AG04449 (cell line): ENCODE measurements around the gene CRBN.

Experiments used
- CTCF ChIA-PET: fragments of 350-600 bp; formaldehyde crosslinking; extraction: SDS; loops from one replicate; lab custom pipeline; 2021; ENCODE audit warnings: antibody characterized with exemption; lab: Yijun Ruan, JAX
- POLR2A ChIA-PET: fragments of 400-600, 350-600 bp; formaldehyde crosslinking; extraction: SDS; loops from one replicate; lab custom pipeline; 2020; ENCODE audit warnings: antibody characterized with exemption, inconsistent platforms; lab: Yijun Ruan, JAX
- DNase-seq: peaks from one replicate; pipeline ENCODE4 v3.0.0-alpha.2; 2010; ENCODE audit warnings: low read depth, low spot score
- H3K4me3 ChIP-seq: 2 replicates; pipeline ENCODE4 v1.5.1; 2011; ENCODE audit warnings: low read depth, mild to moderate bottlenecking, control low read depth, low read length
- TF ChIP-seq, protein P1 (sequence below): IDR thresholded peaks from one replicate; pipeline ENCODE4 v1.5.1; 2011; ENCODE audit warnings: mild to moderate bottlenecking, moderate library complexity, low read length, control low read depth, inconsistent platforms; ENCODE audit not compliant: insufficient read depth; ENCODE audit errors: missing control alignments

CRBN gene

DNA sequence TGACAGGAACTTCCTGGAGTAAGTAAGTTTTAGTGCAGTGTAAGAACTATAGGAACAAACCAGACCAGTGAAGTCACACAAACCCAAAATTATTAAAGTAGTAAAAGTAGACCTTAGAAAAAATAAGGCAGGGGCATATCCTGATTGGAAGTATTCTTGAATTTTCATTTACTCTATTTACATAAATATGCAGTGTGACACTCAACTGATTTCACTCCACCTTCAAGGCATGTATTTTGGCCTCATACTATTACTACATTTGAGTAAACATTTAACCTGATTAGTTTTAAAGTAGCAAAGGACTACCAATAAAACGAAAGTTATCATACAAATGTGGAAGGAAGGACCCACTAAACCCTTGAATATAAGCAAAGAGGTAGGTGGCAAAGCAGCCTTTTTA is 29.9 kb downstream of the CRBN start:
- no peak for DNase-seq
- no peak overlapping the region for H3K4me3 ChIP-seq
- POLR2A ChIA-PET: no interaction called here
- CTCF ChIA-PET: no interaction called here
- TF ChIP-seq, protein P1, sequence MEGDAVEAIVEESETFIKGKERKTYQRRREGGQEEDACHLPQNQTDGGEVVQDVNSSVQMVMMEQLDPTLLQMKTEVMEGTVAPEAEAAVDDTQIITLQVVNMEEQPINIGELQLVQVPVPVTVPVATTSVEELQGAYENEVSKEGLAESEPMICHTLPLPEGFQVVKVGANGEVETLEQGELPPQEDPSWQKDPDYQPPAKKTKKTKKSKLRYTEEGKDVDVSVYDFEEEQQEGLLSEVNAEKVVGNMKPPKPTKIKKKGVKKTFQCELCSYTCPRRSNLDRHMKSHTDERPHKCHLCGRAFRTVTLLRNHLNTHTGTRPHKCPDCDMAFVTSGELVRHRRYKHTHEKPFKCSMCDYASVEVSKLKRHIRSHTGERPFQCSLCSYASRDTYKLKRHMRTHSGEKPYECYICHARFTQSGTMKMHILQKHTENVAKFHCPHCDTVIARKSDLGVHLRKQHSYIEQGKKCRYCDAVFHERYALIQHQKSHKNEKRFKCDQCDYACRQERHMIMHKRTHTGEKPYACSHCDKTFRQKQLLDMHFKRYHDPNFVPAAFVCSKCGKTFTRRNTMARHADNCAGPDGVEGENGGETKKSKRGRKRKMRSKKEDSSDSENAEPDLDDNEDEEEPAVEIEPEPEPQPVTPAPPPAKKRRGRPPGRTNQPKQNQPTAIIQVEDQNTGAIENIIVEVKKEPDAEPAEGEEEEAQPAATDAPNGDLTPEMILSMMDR: no peak

DNA sequence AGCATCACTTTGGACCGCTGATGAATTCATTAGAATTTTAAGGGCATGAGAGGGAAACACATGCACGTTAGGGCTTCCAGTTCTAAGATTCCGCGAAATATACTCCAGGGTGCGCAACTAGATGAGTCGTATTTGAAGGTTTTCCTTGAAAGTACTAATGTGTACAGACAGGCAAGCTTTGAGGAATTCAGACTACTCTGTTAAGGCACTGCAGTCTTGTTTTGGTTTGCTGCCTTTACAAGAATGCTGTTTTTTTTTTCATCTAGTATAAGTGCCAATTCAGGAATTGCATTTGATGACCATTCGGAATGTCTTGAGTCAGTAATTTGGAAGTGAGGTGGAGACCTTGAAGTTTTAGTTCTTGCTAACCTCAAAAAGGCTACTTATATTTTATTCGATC is 33.7 kb downstream of the CRBN start:
- ChIA-PET POLR2A (no interaction called here), CTCF (no interaction called here)
- H3K4me3 ChIP-seq: no peak overlapping the region
- TF ChIP-seq, protein P1: no peak
- DNase-seq: no peak

DNA sequence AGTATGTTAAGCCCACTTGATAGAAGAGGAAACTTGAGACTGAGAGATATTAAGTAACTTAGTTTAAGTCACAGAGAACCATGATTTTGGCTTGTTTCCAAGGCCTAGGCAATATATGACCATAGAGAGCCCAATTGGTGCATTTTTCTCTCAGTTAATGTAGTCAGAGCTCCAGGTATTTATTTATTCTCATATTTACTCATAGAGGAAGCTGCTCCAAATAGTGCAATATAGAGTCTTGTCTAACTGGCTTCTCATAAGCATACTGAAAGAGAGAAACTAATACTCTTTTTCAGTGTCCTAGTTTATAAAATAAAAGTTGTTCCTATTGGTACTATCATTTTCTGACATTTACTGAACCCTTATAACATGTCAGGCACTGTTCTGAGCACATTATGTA is 37.6 kb downstream of the CRBN start:
- no peak for DNase-seq
- ChIA-PET CTCF (no interaction called here), POLR2A (no interaction called here)
- TF ChIP-seq, protein P1: no peak
- H3K4me3 ChIP-seq: no peak overlapping the region

DNA sequence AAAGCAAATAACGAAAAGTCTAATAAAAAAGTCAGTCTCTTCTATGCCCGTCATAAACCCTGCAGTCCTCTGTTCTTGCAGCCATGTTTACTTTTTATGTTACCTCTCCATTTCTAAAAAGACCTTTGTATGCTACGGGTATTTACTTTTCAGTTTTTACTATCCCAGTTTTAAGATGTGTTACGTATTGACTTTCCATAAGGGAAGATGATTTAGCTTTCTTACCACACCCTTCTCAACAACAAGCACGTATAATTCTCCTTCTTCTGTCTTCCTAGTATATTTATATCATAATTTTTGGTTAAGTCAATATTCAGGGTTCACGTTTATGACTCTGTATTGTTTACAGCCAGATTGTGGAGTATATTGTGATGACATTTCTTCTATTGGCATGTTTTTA is 42.0 kb downstream of the CRBN start:
- no peak for DNase-seq
- TF ChIP-seq, protein P1: no peak
- CTCF ChIA-PET: no interaction called here
- H3K4me3 ChIP-seq: no peak overlapping the region
- POLR2A ChIA-PET: no interaction called here

DNA sequence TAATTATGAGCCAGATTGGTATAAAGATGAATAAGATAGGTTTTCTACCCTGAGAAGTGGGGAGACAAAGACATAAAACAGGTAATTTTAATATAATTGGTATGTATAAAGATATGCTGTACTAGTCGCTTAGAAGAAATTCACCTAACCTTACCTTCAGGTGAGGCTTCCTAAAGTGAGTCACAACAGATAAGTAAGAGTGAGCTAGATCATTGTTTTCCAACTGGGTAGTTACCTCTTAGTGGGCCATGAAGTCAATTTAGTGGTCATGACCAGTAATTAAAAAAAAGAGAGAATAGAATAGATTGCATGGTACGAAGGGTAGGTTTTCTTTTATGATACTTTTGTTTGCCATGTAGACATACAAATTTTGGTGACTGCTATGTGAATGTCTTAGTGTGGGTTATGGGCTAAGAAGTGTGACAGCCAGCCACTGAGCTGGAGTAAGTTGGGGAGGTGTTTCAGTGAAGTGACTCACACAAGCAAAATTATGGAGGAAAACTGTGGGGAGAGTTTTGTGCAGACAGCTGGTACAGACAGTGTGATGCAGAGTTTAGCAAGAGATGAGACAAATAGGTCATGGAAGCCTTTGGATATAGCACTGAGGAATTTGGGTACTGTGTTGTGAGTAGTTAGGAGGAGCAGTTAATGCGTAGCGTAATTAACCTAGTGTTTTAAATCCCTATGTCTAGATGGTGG is 44.6 kb downstream of the CRBN start:
- H3K4me3 ChIP-seq: no peak overlapping the region
- CTCF ChIA-PET: interaction anchor here (0.7 to 1.3 kb wide), 2 partner anchors 42 to 44 kb away, joined by 3 to 4 read pairs; partner anchors contain the start of gene CRBN
- no peak for DNase-seq
- TF ChIP-seq, protein P1: no peak
- POLR2A ChIA-PET: no interaction called here

DNA sequence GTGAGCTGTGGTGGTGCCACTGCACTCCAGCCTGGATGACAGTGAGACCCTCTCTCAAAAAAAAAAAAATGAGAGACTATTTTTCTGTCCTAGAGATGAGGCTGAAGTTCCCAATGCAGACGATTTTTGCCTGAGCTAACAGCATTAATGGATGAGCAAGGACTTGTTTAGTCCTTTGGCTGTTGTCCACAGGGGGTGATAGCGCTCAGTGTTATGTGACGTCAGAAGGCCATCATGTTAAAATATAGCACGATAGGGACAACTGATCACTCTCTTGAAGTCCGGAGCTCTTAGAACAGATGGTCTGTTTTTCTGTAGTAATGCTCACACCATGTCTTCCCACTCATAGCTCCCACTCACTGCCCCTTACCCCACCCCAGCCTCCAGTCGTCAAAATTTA is 46.0 kb downstream of the CRBN start:
- ChIA-PET POLR2A (no interaction called here), CTCF (interaction anchor here (0.8 to 1.3 kb wide), 2 partner anchors 26 to 67 kb away, joined by 3 to 4 read pairs; no protein-coding TSS in a partner anchor)
- TF ChIP-seq, protein P1: no peak
- DNase-seq: no peak
- no peak overlapping the region for H3K4me3 ChIP-seq
